Measurements from ENCODE around the gene FBXL14. TPM values are rescaled to one million over a fixed set of nuclear protein-coding genes. Genes with fewer than 3 reads are reported as not detected.

Gene FBXL14
- total and polyA plus RNA-seq, 12 donors: 1.5 to 8.4 (median 6.5) TPM

- WGBS, 2 donors: 38 to 39% methylated on average over 16 of the region's 16 CpGs
- no peak overlapping the region for H3K27ac ChIP-seq
- DNase-seq: peak; percentile 81 to 86
- H3K27me3 ChIP-seq: peaks cover 0 to 24% (median 0%) of the 10 kb centered on the region in 7 donors
- peak; percentile 27 to 64 (median 48) for ATAC-seq
- intact Hi-C loops (cut with DNase I): loop anchor here in 3 of 10 donors (1.0 to 5.0 kb wide), 4 partner anchors 158 to 308 kb away; no protein-coding TSS in a partner anchor
- H3K9me3 ChIP-seq: no peaks in the 10 kb centered on the region
- H3K36me3 ChIP-seq: no peaks in the 10 kb centered on the region
- TF ChIP-seq CTCF (IDR thresholded peaks at IDR 0.05): peak; percentile 68 to 92 (median 86)
- H3K4me1 ChIP-seq: peaks cover 0 to 42% (median 24%) of the 10 kb centered on the region in 9 donors
- H3K4me3 ChIP-seq: no peak overlapping the region
These were observed 40.3 kb upstream of the FBXL14 start for GRCh38 chr12:1634590-1635191.

- 70 to 75% methylated on average over 7 of the region's 7 CpGs for WGBS, 2 donors
- Histone ChIP-seq H3K4me3 (no peak overlapping the region), H3K36me3 (no peaks in the 10 kb centered on the region), H3K9me3 (no peaks in the 10 kb centered on the region), H3K4me1 (peaks cover 0 to 47% (median 30%) of the 10 kb centered on the region in 9 donors), H3K27me3 (peaks cover 0 to 30% (median 0%) of the 10 kb centered on the region in 7 donors), H3K27ac (no peak overlapping the region)
- ATAC-seq (no peak), DNase-seq (no peak)
- TF ChIP-seq CTCF (IDR thresholded peaks at IDR 0.05): no peak
- intact Hi-C loops (cut with DNase I): loop anchor here in 3 of 10 donors (1.0 to 5.0 kb wide), 4 partner anchors 158 to 308 kb away; no protein-coding TSS in a partner anchor
These were observed 39.8 kb upstream of the FBXL14 start for GRCh38 chr12:1634149-1634548.

GRCh38 chr12:1633459-1633858, 39.1 kb upstream of the FBXL14 start:
- intact Hi-C loops (cut with DNase I): loop anchor here in 2 of 10 donors (5.0 kb wide), 3 partner anchors 159 to 309 kb away; no protein-coding TSS in a partner anchor
- no peaks in the 10 kb centered on the region for H3K36me3 ChIP-seq
- TF ChIP-seq CTCF (IDR thresholded peaks at IDR 0.05): no peak
- DNase-seq: no peak
- peaks cover 0 to 50% (median 30%) of the 10 kb centered on the region in 9 donors for H3K4me1 ChIP-seq
- no peak overlapping the region for H3K27ac ChIP-seq
- no peaks in the 10 kb centered on the region for H3K9me3 ChIP-seq
- 40 to 61% methylated on average over 3 of the region's 3 CpGs for WGBS, 2 donors
- no peak overlapping the region for H3K4me3 ChIP-seq
- H3K27me3 ChIP-seq: peaks cover 0 to 34% (median 0%) of the 10 kb centered on the region in 7 donors
- no peak for ATAC-seq

GRCh38 chr12:1632702-1633101, 38.3 kb upstream of the FBXL14 start:
- peaks cover 0 to 50% (median 30%) of the 10 kb centered on the region in 9 donors for H3K4me1 ChIP-seq
- DNase-seq (peak in 1 of 2 donors; percentile 31), ATAC-seq (peak in 6 of 8 donors; percentile 21 to 58 (median 48))
- no peaks in the 10 kb centered on the region for H3K36me3 ChIP-seq
- intact Hi-C loops (cut with DNase I): loop anchor here in 2 of 10 donors (5.0 kb wide), 3 partner anchors 160 to 310 kb away; no protein-coding TSS in a partner anchor
- H3K4me3 ChIP-seq: no peak overlapping the region
- WGBS, 2 donors: 47 to 69% methylated on average over 14 of the region's 14 CpGs
- H3K9me3 ChIP-seq: no peaks in the 10 kb centered on the region
- H3K27ac ChIP-seq: no peak overlapping the region
- peaks cover 0 to 34% (median 0%) of the 10 kb centered on the region in 7 donors for H3K27me3 ChIP-seq
- no peak for TF ChIP-seq CTCF (IDR thresholded peaks at IDR 0.05)

Measured in heart right ventricle (tissue), 16 donors.